ENCODE measurements around the gene LTV1.
A peak's percentile ranks its signal among the peaks of the same experiment; 100 is the strongest.

Gene LTV1

DNA sequence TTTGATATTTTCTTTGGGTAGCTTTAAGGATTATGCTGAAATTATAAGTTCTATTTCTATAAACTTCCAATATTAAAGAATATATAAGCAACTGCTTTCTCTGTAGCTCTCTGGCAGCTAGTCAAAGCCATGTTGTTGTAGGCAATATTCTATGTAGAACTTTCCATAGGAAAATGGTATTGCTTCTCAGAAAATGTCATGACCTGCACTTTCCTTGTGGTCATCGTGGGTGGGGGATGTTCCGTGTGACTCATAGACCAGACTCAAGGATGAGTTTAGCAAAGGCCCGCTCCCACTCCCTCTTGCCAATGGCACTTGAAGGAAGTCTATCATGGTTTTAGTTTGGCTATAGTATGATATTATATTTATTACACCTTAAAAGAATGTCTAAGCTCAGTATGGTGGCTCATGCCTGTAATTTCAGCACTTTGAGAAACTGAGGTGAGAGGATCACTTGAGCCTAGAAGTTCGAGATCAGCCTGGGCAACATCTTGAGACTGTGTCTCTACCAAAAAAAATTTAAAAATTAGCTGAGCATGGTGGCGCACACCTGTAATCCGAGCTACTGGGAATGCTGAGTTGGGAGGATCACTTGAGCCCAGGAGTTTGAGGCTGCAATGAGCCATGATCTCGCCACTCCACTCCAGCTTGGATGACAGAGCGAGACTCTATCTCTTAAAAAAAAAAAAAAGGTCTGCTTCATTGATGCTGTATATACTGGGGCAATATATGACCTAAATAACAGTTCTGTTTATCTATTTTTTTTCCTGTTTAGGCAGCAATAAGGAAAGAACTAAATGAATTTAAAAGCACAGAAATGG is 36.6 kb upstream of the LTV1 start:
- TF ChIP-seq, protein P1, sequence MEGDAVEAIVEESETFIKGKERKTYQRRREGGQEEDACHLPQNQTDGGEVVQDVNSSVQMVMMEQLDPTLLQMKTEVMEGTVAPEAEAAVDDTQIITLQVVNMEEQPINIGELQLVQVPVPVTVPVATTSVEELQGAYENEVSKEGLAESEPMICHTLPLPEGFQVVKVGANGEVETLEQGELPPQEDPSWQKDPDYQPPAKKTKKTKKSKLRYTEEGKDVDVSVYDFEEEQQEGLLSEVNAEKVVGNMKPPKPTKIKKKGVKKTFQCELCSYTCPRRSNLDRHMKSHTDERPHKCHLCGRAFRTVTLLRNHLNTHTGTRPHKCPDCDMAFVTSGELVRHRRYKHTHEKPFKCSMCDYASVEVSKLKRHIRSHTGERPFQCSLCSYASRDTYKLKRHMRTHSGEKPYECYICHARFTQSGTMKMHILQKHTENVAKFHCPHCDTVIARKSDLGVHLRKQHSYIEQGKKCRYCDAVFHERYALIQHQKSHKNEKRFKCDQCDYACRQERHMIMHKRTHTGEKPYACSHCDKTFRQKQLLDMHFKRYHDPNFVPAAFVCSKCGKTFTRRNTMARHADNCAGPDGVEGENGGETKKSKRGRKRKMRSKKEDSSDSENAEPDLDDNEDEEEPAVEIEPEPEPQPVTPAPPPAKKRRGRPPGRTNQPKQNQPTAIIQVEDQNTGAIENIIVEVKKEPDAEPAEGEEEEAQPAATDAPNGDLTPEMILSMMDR (IDR thresholded peaks at IDR 0.05; ENCODE audit: borderline replicate concordance, control extremely low read depth, extremely low read depth, insufficient read depth, missing control alignments) = no peak
- peak; percentile 17 for DNase-seq (ENCODE audit: low spot score)
- in situ Hi-C loops (cut with MboI; ENCODE audit: low sequenced_read_pairs, unreplicated experiment) = no loop called here

DNA sequence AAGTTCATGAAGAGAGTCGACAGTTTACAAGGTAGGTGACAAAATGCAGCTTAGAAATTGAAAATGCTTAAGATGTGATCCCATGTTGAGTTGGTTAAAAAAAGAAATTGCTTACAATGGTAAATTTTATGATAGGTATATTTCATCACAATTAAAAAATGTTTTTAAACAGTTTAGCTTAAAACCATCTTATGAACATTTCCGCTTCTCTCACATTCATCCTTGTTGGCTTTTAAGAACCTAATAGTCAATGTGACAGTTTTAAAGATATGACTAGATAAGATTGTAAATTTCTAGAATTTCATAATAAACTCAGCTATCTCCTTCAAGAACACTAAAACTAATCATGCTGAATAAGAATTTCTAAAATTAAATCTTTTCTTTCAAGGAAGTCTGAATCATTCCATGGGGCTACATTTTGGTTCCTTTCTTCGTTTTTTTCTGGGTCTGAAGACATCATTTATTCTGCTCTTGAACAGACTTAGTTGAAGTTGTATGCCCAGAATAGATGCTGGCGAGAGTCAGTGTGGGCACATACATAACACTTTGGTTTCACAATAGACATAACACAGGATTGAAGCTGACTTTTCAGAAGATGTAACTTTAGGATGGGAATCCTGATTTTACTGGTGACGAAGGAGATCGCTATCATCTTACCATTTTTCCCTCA is 35.9 kb upstream of the LTV1 start:
- TF ChIP-seq, protein P1 (IDR thresholded peaks at IDR 0.05; ENCODE audit: borderline replicate concordance, control extremely low read depth, extremely low read depth, insufficient read depth, missing control alignments) = no peak
- in situ Hi-C loops (cut with MboI; ENCODE audit: low sequenced_read_pairs, unreplicated experiment) = no loop called here
- no peak for DNase-seq (ENCODE audit: low spot score)

DNA sequence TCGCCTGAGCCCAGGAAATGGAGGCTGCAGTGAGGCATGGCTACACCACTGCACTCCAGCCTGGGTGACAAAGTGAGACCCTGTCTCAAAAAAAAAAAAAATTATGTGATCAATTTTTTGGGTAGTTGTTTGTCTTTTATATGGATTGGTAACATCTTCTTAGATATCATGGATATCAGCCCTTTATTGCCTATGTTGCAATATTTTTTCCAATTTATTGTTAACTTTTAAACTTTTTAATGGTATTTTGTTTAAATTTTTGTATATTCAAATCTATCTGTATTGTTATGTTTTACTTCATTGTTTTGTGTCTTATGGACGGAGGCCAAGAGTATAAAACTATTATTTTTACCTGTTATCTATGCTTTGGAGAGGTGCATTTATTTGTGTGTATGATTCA is 32.4 kb upstream of the LTV1 start:
- DNase-seq (ENCODE audit: low spot score) = no peak
- TF ChIP-seq, protein P1 (IDR thresholded peaks at IDR 0.05; ENCODE audit: borderline replicate concordance, control extremely low read depth, extremely low read depth, insufficient read depth, missing control alignments) = no peak
- in situ Hi-C loops (cut with MboI; ENCODE audit: low sequenced_read_pairs, unreplicated experiment) = no loop called here

DNA sequence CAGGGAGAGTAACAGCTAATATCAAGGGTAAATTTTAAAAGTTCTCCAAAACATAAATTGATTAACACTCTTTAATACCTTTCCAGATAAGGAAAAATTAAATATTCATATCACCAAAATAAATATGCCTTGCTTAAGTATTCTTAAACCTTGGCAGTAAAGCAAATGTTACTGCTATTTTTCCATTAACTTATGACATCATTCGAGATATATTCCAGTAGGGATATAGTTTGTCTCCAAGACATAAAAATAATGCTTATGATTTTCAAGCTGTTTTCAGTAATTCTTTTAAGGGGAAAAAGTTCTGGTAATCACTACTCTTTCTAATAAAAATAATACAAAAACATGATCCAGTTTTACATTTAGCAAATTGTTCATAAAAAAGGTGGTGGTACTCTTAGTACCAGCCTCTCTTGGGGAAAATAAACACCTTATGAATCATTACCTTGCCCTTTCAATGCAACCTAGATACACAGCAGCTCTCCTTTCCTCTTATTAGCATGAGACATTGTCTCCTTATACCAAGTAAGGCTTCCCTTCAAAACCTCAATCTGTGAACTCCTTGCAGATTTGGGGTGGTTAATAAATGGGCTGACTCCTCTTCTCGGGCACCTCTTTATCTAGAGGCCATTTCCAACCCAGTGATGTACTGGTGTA is 31.5 kb upstream of the LTV1 start:
- DNase-seq (ENCODE audit: low spot score) = no peak
- TF ChIP-seq, protein P1 (IDR thresholded peaks at IDR 0.05; ENCODE audit: borderline replicate concordance, control extremely low read depth, extremely low read depth, insufficient read depth, missing control alignments) = no peak
- in situ Hi-C loops (cut with MboI; ENCODE audit: low sequenced_read_pairs, unreplicated experiment) = no loop called here

DNA sequence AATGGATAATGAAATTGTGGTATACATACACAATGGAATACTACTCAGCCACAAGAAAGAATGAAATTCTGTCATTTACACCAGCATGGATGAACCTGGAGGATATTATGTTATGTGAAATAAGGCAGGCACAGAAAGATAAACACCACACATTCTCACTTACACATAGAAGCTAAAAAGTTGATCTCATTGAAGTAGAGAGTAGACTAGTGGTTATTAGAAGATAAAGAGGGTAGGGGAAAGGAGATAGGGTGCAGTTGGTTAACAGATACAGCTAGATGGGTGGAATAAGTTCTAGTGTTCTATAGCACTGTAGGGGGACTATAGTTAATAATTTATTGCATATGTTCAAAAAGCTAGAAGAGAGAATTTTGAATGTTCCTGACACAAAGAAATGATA is 25.5 kb upstream of the LTV1 start:
- DNase-seq (ENCODE audit: low spot score) = no peak
- in situ Hi-C loops (cut with MboI; ENCODE audit: low sequenced_read_pairs, unreplicated experiment) = no loop called here
- TF ChIP-seq, protein P1 (IDR thresholded peaks at IDR 0.05; ENCODE audit: borderline replicate concordance, control extremely low read depth, extremely low read depth, insufficient read depth, missing control alignments) = no peak

DNA sequence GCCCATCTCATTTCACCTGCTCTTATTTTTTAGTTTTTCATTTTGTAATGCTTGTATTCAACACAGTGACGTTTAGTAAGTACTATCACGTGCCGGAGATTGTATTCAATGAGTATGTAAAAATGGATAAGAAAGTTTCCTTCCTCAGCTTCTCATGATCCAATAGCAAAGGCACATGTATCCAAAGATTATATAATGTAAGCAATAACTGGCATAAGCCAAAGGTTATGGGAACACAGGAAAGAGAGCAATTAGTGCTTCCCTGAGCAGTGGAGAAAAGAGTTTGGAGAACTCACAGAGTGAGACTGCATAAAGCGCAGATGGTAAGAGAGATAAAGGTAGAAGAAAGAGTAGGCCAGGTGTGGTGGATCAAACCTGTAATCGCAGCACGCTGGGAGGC is 21.8 kb upstream of the LTV1 start:
- in situ Hi-C loops (cut with MboI; ENCODE audit: low sequenced_read_pairs, unreplicated experiment) = no loop called here
- TF ChIP-seq, protein P1 (IDR thresholded peaks at IDR 0.05; ENCODE audit: borderline replicate concordance, control extremely low read depth, extremely low read depth, insufficient read depth, missing control alignments) = no peak
- DNase-seq (ENCODE audit: low spot score) = no peak
